GM23338 (cell line): Measurements from ENCODE around the gene RIMOC1. TPM values are rescaled to one million over a fixed set of nuclear protein-coding genes. Genes with fewer than 3 reads are reported as not detected.
A peak's percentile ranks its signal among the peaks of the same experiment; 100 is the strongest.

Experiments
- ATAC-seq: fragments of 200-7000 bp; cut with Tn5 transposase; 3 replicates; pipeline ENCODE4 v1.9.1; 2020
- DNase-seq: peaks from one replicate; pipeline ENCODE4 v3.0.0-alpha.2; 2015; ENCODE audit warnings: low spot score
- H2AFZ ChIP-seq: fragments of 200-600 bp; sonication (generic); 2 replicates; pipeline ENCODE4 v1.8.0; 2016; ENCODE audit warnings: antibody characterized with exemption, mild to moderate bottlenecking, moderate library complexity
- H3F3A ChIP-seq: fragments of 200-600 bp; sonication (generic); replicated peaks from 2 replicates; pipeline ENCODE4 v1.8.0; 2017; ENCODE audit warnings: antibody characterized with exemption, mixed run types, low read depth
- H3K27ac ChIP-seq: fragments of 200-600 bp; sonication (generic); 2 replicates; pipeline ENCODE4 v1.6.1; 2016; ENCODE audit warnings: low read depth
- H3K27me3 ChIP-seq: fragments of 200-600 bp; sonication (generic); 2 replicates; pipeline ENCODE4 v1.8.0; 2016; ENCODE audit warnings: mild to moderate bottlenecking, mixed run types, moderate library complexity; ENCODE audit not compliant: insufficient read depth
- H3K36me3 ChIP-seq: fragments of 200-600 bp; sonication (generic); 2 replicates; pipeline ENCODE4 v1.8.0; 2016; ENCODE audit warnings: mild to moderate bottlenecking; ENCODE audit not compliant: insufficient read depth
- H3K4me1 ChIP-seq: fragments of 200-600 bp; sonication (generic); 2 replicates; pipeline ENCODE4 v1.8.0; 2016; ENCODE audit warnings: mild to moderate bottlenecking, moderate library complexity; ENCODE audit not compliant: insufficient read depth
- H3K4me2 ChIP-seq: fragments of 200-600 bp; sonication (generic); 2 replicates; pipeline ENCODE4 v1.7.1; 2017; ENCODE audit warnings: mixed run types
- H3K4me3 ChIP-seq: fragments of 200-600 bp; sonication (generic); 2 replicates; pipeline ENCODE4 v1.6.1; 2016; ENCODE audit warnings: mixed run types
- H3K79me2 ChIP-seq: fragments of 200-600 bp; sonication (generic); replicated peaks from 2 replicates; pipeline ENCODE4 v1.8.0; 2017; ENCODE audit warnings: mild to moderate bottlenecking; ENCODE audit not compliant: insufficient read depth
- H3K9me2 ChIP-seq: fragments of 200-600 bp; sonication (generic); 2 replicates; pipeline ENCODE4 v1.8.0; 2017; ENCODE audit not compliant: insufficient read depth
- H4K20me1 ChIP-seq: fragments of 200-600 bp; sonication (generic); replicated peaks from 2 replicates; pipeline ENCODE4 v1.8.0; 2017; ENCODE audit warnings: mild to moderate bottlenecking; ENCODE audit not compliant: insufficient read depth
- H3K27ac Mint-ChIP-seq: 2 replicates; pipeline ENCODE4 v1.8.0; 2020; ENCODE audit warnings: inconsistent platforms, mild to moderate bottlenecking, moderate library complexity, mixed read lengths
- H3K27me3 Mint-ChIP-seq: 3 replicates; pipeline ENCODE4 v1.8.0; 2022; ENCODE audit warnings: low read depth, mild to moderate bottlenecking, moderate library complexity, mixed read lengths, inconsistent platforms; ENCODE audit not compliant: insufficient read depth, poor library complexity
- H3K36me3 Mint-ChIP-seq: 3 replicates; pipeline ENCODE4 v1.8.0; 2021; ENCODE audit warnings: low read depth, mild to moderate bottlenecking, inconsistent platforms, moderate library complexity, mixed read lengths
- H3K4me1 Mint-ChIP-seq: 3 replicates; pipeline ENCODE4 v1.8.0; 2020; ENCODE audit warnings: mild to moderate bottlenecking, inconsistent platforms, mixed read lengths
- H3K4me3 Mint-ChIP-seq: 3 replicates; pipeline ENCODE4 v1.8.0; 2021; ENCODE audit warnings: moderate library complexity, mild to moderate bottlenecking, inconsistent platforms, mixed read lengths
- H3K9me3 Mint-ChIP-seq: 3 replicates; pipeline ENCODE4 v1.8.0; 2020; ENCODE audit warnings: moderate library complexity, mild to moderate bottlenecking, inconsistent platforms, mixed read lengths
- CREB1 ChIP-seq: fragments of 250-450 bp; sonication (Bioruptor Pico); IDR thresholded peaks from 2 replicates; pipeline ENCODE4 v1.5.0; 2020; ENCODE audit warnings: low read depth, mild to moderate bottlenecking, moderate library complexity
- CTCF ChIP-seq, 2 experiments: fragments of 200-600 bp in 1 of 2; sonication (generic) in 1 of 2; conservative IDR thresholded peaks; 2 replicates each; pipeline versions ENCODE4 v1.5.1 to v1.6.1; 2016 to 2017; ENCODE audit warnings: antibody characterized with exemption in 2 of 2, low read depth in 2 of 2, mild to moderate bottlenecking in 2 of 2, moderate library complexity in 1 of 2
- ETS1 ChIP-seq: IDR thresholded peaks from 2 replicates; pipeline ENCODE4 v1.6.1; 2016; ENCODE audit warnings: antibody characterized with exemption
- EZH2 ChIP-seq: fragments of 200-600 bp; sonication (generic); IDR thresholded peaks from one replicate; pipeline ENCODE4 v1.8.0; 2017; ENCODE audit warnings: antibody characterized with exemption, mild to moderate bottlenecking, low read depth; ENCODE audit not compliant: unreplicated experiment
- EZH2phosphoT487 ChIP-seq: fragments of 200-600 bp; sonication (generic); IDR thresholded peaks from one replicate; pipeline ENCODE4 v1.8.1; 2018; ENCODE audit warnings: antibody characterized with exemption; ENCODE audit not compliant: unreplicated experiment
- JUNB ChIP-seq: IDR thresholded peaks from one replicate; pipeline ENCODE4 v1.6.1; 2016; ENCODE audit warnings: antibody characterized with exemption; ENCODE audit not compliant: unreplicated experiment
- NANOG ChIP-seq: IDR thresholded peaks from 2 replicates; pipeline ENCODE4 v1.6.1; 2016; ENCODE audit warnings: antibody characterized with exemption, borderline replicate concordance
- POLR2AphosphoS5 ChIP-seq: IDR thresholded peaks from 2 replicates; pipeline ENCODE4 v1.6.1; 2016; ENCODE audit warnings: antibody characterized with exemption, low read depth
- REST ChIP-seq: IDR thresholded peaks from one replicate; pipeline ENCODE4 v1.6.1; 2018; ENCODE audit warnings: antibody characterized with exemption; ENCODE audit not compliant: unreplicated experiment
- STAT1 ChIP-seq: IDR thresholded peaks from one replicate; pipeline ENCODE4 v1.6.1; 2016; ENCODE audit warnings: antibody characterized with exemption; ENCODE audit not compliant: unreplicated experiment
- ZNF114 ChIP-seq: fragments of 250-450 bp; sonication (Bioruptor Pico); IDR thresholded peaks from 2 replicates; pipeline ENCODE4 v1.5.0; 2020; ENCODE audit warnings: mild to moderate bottlenecking, moderate library complexity
- ZNF331 ChIP-seq: fragments of 250-450 bp; sonication (Bioruptor Pico); IDR thresholded peaks from 2 replicates; pipeline ENCODE4 v1.5.0; 2020; ENCODE audit warnings: low read depth, mild to moderate bottlenecking, moderate library complexity
- ZNF462 ChIP-seq: fragments of 250-450 bp; sonication (Bioruptor Pico); IDR thresholded peaks from 2 replicates; pipeline ENCODE4 v1.5.0; 2020; ENCODE audit warnings: mild to moderate bottlenecking, moderate library complexity
- polyA plus RNA-seq: library from polyadenylated mRNA; unstranded; fragments of >200 nt; fragmentation: Nextera tagmentation; extraction: Ambion mirVana; gene quantifications from 2 replicates; pipeline ENCODE4 v1.2.1, GENCODE V29; 2016
- total RNA-seq: library from RNA; depleted of rRNA; stranded (reverse); fragments of >200 nt; shearing (Covaris generic); gene quantifications from 2 replicates; pipeline ENCODE4 v1.2.3, GENCODE V29; 2014

RIMOC1 gene
- total and polyA plus RNA-seq, 2 experiments from 2014 or later, result 26.4 to 30.3 TPM

GRCh38 chr5:41935544-41935943 is 31.4 kb downstream of the RIMOC1 start:
- Mint-ChIP-seq H3K9me3 (no peaks in the 10 kb centered on the region), H3K4me3 (no peak overlapping the region), H3K27me3 (no peaks in the 10 kb centered on the region), H3K36me3 (no peaks in the 10 kb centered on the region), H3K4me1 (peaks cover 6% of the 10 kb centered on the region; the same call in 2 of the 3 replicates), H3K27ac (peak overlapping the region; percentile 55)
- DNase-seq (peak; percentile 9), ATAC-seq (peak; percentile 67)
- Histone ChIP-seq H3K4me2 (no peak overlapping the region), H3K79me2 (no peaks in the 10 kb centered on the region), H3K4me1 (no peaks in the 10 kb centered on the region), H3F3A (no peaks in the 10 kb centered on the region), H3K9me2 (0 out of 2 replicates have a peak, but pooled peaks cover 6% of the 10 kb centered on the region), H3K36me3 (no peaks in the 10 kb centered on the region), H3K4me3 (no peak overlapping the region), H3K27ac (no peak overlapping the region), H4K20me1 (no peaks in the 10 kb centered on the region), H2AFZ (peak overlapping the region; percentile 81), H3K27me3 (no peaks in the 10 kb centered on the region)
- TF ChIP-seq POLR2AphosphoS5 (no peak), ZNF462 (CRISPR knock-in tag) (no peak), NANOG (no peak), EZH2phosphoT487 (no peak), REST (no peak), JUNB (no peak), ETS1 (no peak), CTCF (conservative IDR thresholded peaks at IDR 0.05; ENCODE audit: low read depth in 2 of 2) (no peak), EZH2 (no peak), ZNF114 (no peak), STAT1 (no peak), CREB1 (CRISPR knock-in tag) (no peak), ZNF331 (CRISPR knock-in tag) (no peak)
